A673 (cell line): ENCODE measurements around the gene PTGFRN.
"Not testable (repeated sequence)": the region's sequence is repeated elsewhere in the genome, so short reads cannot be mapped to it uniquely, and the experiment has no call there.

Experiments
- EZH2 ChIP-seq: fragments of 200-600 bp; sonication (generic); IDR thresholded peaks from 2 replicates; pipeline ENCODE4 v1.6.1; 2017; ENCODE audit warnings: borderline replicate concordance, low read depth, mild to moderate bottlenecking, mixed read lengths, antibody characterized with exemption, low read length; ENCODE audit not compliant: poor library complexity, severe bottlenecking
- TF ChIP-seq, protein P1 (sequence below): fragments of 300-800, 200-600 bp; sonication (generic); conservative IDR thresholded peaks from 2 replicates; pipeline ENCODE4 v1.5.1; 2017; ENCODE audit warnings: low read depth, mild to moderate bottlenecking, antibody characterized with exemption, low read length, moderate library complexity, mixed read lengths

DNA sequence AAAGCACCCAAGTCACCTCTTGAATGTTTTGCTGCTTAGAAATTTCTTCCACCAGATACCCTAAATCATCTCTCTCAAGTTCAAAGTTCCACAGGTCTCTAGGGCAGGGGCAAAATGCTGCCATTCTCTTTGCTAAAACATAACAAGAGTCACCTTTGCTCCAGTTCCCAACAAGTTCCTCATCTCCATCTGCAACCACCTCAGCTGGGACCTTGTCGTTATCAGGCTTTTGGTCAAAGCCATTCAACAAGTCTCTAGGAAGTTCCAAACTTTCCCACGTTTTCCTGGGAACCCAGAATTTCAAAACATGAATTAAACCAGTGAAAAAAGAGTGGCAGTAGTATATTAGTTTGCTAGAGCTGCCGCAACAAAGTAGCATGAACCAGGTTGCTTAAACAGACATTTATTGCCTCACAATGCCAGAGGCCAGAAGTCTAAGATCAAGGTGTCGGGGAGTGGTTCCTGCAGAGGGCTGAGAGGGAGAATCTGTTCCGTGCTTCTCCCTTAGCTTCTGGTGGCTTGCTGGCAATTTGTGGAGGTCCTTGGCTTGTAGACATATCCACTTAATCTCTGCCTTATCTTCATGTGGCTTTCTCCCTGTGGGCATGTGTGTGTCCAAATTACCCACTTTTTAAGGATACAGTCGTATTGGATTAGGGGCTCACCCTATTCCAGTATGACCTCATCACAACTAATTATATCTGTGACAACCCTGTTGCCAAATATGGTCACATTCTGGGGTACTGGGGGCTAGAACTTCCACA lies 30.2 kb downstream of the PTGFRN start:
- TF ChIP-seq, protein P1, sequence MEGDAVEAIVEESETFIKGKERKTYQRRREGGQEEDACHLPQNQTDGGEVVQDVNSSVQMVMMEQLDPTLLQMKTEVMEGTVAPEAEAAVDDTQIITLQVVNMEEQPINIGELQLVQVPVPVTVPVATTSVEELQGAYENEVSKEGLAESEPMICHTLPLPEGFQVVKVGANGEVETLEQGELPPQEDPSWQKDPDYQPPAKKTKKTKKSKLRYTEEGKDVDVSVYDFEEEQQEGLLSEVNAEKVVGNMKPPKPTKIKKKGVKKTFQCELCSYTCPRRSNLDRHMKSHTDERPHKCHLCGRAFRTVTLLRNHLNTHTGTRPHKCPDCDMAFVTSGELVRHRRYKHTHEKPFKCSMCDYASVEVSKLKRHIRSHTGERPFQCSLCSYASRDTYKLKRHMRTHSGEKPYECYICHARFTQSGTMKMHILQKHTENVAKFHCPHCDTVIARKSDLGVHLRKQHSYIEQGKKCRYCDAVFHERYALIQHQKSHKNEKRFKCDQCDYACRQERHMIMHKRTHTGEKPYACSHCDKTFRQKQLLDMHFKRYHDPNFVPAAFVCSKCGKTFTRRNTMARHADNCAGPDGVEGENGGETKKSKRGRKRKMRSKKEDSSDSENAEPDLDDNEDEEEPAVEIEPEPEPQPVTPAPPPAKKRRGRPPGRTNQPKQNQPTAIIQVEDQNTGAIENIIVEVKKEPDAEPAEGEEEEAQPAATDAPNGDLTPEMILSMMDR, result not testable (repeated sequence)
- TF ChIP-seq EZH2, result not testable (repeated sequence)
